AG10803 (cell line): Measurements from ENCODE around the gene SHISA5.

Source experiments
- DNase-seq: peaks from one replicate; pipeline ENCODE4 v3.0.0; 2010; ENCODE audit warnings: low read depth
- H3K4me3 ChIP-seq: 2 replicates; pipeline ENCODE4 v1.5.1; 2011; ENCODE audit warnings: mild to moderate bottlenecking, low read length, control low read depth
- TF ChIP-seq, protein P1 (sequence below): conservative IDR thresholded peaks from 2 replicates; pipeline ENCODE4 v1.5.1; 2011; ENCODE audit warnings: mild to moderate bottlenecking, low read length, control low read depth, inconsistent platforms

The SHISA5 gene

DNA sequence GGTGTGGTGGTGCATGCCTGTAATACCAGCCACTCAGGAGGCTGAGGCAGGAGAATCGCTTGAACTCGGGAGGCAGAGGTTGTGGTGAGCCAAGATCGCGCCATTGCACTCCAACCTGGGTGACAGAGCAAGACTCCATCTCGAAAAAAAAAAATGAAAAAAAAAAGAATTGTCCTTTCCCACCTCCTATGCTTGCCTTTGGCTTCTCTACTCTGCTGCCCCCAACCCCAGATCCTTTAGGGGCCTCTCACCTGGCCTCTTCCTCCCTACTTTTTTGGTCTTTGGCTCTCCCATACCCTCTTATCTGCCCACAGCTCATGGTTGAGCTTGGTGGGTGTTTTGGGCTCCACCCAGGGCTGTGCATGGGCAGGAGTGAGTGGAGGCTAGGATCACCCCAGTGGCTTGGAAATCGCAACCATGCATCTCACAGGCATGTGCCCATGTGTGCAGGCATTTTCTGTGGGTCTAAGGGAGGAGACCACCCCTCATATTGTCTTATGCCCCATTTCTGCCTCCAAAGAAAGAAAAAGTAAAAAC, 2.1 kb upstream of the SHISA5 start:
- DNase-seq, result no peak
- no peak overlapping the region for H3K4me3 ChIP-seq
- TF ChIP-seq, protein P1, sequence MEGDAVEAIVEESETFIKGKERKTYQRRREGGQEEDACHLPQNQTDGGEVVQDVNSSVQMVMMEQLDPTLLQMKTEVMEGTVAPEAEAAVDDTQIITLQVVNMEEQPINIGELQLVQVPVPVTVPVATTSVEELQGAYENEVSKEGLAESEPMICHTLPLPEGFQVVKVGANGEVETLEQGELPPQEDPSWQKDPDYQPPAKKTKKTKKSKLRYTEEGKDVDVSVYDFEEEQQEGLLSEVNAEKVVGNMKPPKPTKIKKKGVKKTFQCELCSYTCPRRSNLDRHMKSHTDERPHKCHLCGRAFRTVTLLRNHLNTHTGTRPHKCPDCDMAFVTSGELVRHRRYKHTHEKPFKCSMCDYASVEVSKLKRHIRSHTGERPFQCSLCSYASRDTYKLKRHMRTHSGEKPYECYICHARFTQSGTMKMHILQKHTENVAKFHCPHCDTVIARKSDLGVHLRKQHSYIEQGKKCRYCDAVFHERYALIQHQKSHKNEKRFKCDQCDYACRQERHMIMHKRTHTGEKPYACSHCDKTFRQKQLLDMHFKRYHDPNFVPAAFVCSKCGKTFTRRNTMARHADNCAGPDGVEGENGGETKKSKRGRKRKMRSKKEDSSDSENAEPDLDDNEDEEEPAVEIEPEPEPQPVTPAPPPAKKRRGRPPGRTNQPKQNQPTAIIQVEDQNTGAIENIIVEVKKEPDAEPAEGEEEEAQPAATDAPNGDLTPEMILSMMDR, result no peak

DNA sequence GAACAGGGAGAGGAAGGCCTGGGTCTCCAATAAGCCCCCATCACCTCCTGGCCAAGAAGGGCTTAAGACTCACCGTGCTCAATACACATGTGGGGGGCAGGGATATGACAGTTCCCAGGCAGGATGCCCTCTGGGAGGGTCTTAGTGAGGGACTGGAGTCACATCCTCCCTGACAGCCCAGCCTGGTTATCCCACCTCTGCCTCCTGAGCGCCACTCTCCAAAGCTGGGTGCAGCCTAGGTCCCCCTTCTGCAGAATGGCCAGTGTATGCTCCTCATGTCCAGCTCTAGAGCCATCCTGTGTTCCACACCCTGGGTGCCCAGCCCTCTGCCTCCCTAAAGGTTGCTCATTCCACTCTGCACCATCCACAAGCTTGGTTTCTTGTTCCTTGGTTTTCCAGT, 1.2 kb upstream of the SHISA5 start:
- TF ChIP-seq, protein P1, result no peak
- no peak for DNase-seq
- no peak overlapping the region; the same call in 1 of the 2 replicates for H3K4me3 ChIP-seq

DNA sequence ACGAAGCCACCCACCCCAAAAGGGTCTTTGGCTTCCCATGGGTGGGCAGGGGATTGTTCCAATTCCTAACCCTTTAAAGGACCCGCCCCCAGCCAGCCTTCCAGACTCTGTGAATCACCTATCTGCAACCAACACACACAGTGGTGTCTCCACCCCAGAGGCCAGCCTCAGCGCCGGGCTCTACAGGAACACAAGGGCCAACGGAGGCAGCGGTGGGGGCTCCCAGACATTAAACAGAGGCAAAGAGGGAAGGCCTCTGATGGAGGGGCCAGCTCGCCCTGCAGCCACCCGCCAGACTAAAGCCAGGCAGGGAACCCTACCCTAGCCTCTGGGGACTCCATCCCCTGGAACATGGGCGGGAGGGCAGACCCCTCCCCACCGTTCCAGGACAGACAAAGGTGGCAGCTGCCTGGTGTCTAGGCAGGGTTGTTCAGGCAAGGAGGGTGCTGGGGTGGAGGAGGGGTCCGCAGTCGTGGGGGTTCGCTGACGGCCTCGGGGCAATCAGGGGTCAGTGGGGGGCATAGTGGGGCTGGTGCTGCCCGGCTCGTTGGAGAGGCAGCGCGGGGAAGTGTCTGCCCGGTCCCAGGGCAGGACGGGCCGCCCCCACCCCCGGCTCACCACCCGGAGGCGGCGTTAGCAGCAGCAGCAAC, 448 bp downstream of the SHISA5 start:
- peak; percentile 40 for DNase-seq
- H3K4me3 ChIP-seq, result peak overlapping the region; percentile 82
- TF ChIP-seq, protein P1, result no peak

DNA sequence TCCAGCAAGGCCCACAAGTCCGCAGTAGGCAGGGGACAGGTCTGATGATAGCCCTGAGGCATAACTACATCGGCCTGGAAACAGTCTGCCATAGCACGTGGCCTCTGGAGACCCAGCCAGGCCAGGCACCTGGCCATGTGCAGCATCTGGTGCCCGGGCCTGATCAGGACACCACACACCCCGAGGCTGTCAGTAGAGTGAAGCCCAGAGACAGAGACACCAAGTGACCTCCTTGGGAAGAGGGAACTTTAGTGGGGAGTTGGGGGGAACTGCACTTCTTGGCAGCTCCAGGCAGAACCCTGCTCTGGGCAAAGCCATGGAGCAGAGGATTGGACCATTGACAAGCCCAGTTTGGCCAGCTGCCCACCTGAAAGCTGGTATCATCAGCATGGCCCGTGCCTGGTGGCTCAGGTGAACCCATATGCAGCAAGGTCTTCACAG, 1.2 kb downstream of the SHISA5 start:
- peak; percentile 16 for DNase-seq
- peak overlapping the region; percentile 82 for H3K4me3 ChIP-seq
- TF ChIP-seq, protein P1, result no peak

DNA sequence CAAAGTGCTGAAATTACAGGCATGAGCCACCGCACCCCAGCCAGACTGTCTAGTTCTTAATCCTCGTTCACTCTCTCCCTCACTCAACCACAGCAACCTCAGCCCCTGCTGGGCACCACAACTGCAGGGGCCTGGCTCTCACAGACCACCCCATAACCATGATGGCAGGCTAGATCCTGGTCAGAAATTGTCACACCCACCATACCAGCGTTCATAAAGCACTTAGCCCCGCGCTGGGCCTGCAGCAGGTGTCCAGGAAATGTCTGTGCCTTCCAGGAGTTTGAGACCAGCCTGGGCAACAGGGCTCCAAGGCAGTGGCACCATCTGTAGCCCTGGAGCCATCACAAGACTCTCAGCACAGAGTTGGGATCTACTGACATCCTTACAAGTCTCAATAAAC, 1.9 kb downstream of the SHISA5 start:
- DNase-seq, result no peak
- TF ChIP-seq, protein P1, result no peak
- no peak overlapping the region for H3K4me3 ChIP-seq

DNA sequence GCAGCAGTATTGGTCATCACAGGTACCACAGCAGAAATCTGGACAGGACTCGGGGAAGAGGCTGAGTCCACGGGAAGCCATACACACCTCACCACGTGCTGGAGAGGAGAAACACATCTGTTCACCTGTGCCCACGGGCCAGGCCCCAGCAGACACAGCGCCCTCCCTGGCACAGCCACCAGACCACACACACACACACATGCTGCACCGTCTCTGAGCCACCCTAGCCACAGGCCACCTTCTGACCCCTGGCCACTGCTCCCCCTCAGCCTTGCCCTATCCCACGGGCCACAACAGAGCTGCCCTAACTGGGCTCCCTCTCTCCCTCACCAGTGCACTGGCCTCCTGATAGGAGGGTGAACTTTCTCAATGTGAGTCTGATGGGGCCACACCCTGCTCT, 2.8 kb downstream of the SHISA5 start:
- no peak overlapping the region for H3K4me3 ChIP-seq
- TF ChIP-seq, protein P1, result no peak
- no peak for DNase-seq

DNA sequence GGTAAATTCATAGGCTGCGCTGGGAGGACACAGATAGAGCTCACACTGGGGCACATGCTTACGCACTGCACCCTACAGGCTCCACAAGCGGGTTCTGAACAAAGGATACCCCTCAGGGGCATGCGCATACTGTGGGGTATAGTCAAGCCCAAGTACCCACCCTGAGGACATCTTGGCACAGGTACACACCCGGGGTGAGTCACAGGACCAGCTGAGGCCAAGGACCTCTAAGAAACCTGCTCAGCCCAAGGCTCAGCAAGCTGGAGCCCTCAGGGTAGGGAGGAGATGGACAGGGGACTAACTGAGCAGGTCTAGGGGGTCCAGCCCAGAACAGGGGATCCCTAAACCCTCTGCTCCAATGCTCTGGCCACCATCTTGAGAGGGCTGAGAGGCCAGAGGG, 3.3 kb downstream of the SHISA5 start:
- DNase-seq, result no peak

More for the DNA sequence above, 3.3 kb downstream of the SHISA5 start:
- H3K4me3 ChIP-seq, result no peak overlapping the region
- TF ChIP-seq, protein P1, result no peak
